ENCODE data around the gene ATAD2B.

ATAD2B gene

DNA sequence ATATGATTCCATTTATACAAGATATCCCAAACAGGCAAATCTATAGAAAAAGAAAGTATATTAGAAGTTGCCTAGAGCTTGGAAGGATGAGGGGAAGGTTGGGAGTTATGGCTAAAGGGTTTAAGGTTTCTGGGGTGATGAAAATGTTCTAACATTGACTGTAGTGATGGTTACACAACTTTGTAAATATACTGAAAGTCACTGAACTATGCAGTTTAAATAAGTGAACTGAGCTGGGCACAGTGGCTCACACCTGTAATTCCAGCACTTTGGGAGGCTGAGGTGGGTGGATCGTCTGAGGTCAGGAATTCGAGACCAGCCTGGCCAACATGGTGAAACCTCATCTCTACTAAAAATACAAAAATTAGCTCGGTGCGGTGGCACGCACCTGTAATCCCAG is 91.5 kb downstream of the ATAD2B start:
- TF ChIP-seq, protein P1, sequence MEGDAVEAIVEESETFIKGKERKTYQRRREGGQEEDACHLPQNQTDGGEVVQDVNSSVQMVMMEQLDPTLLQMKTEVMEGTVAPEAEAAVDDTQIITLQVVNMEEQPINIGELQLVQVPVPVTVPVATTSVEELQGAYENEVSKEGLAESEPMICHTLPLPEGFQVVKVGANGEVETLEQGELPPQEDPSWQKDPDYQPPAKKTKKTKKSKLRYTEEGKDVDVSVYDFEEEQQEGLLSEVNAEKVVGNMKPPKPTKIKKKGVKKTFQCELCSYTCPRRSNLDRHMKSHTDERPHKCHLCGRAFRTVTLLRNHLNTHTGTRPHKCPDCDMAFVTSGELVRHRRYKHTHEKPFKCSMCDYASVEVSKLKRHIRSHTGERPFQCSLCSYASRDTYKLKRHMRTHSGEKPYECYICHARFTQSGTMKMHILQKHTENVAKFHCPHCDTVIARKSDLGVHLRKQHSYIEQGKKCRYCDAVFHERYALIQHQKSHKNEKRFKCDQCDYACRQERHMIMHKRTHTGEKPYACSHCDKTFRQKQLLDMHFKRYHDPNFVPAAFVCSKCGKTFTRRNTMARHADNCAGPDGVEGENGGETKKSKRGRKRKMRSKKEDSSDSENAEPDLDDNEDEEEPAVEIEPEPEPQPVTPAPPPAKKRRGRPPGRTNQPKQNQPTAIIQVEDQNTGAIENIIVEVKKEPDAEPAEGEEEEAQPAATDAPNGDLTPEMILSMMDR (IDR thresholded peaks at IDR 0.05; ENCODE audit: insufficient read depth, low read depth, low read length, missing control alignments) = no peak
- no peak overlapping the region for H3K4me3 ChIP-seq (ENCODE audit: low read depth, low read length)

DNA sequence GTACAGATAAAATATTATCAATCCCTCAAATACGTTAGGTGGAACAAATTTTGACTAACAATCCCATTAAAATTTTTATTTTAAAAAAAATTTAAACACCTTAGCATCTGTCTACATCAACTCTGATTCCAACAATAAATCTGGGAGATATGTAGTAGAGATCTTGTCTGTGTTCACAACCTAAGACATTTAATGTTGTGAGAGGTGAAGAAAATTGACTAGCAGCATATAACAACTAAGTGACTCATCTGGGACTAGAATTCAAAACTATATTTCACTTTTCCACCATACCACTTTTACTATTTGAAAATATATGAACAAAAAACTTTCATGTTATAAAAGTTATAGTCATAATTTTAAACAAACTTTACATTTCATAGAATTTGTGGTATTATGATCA is 97.9 kb downstream of the ATAD2B start:
- H3K4me3 ChIP-seq (ENCODE audit: low read depth, low read length) = no peak overlapping the region
- DNase-seq (ENCODE audit: low read depth) = no peak
- TF ChIP-seq, protein P1 (IDR thresholded peaks at IDR 0.05; ENCODE audit: insufficient read depth, low read depth, low read length, missing control alignments) = no peak

More for the DNA sequence above, 91.5 kb downstream of the ATAD2B start:
- DNase-seq (ENCODE audit: low read depth) = no peak

DNA sequence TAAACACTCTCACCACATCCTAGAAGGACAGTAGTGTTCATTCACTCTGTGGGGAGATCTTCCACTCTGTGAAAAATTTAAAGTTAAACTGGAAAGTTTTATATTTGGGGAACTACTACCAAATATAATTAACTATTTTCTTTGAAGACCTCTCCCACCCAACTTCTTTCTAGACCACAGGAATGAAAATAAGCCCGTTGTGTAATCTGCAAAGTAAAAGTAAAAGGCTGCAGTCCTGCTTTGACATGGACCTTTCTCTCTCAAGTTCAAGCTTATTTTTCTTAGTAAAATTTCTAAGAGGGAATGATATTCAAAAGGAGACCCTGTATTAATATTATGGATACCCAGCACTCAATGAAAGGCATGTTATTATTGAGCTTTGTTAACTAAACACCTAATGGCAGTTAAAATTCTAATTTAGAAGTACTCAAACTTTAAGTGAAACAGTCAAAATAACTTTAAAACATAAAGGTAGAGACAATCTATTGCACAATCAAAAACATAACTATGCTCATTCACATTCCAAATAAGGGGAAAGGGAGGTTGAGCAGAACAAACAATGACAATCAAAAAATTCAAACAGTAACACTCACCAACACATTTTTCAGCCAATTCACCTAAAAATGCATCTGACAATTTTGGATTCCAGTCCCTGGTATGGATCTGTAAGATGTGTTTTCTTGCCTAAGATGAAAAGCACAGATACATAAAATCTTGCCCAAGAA is 98.5 kb downstream of the ATAD2B start:
- DNase-seq (ENCODE audit: low read depth) = no peak
- TF ChIP-seq, protein P1 (IDR thresholded peaks at IDR 0.05; ENCODE audit: insufficient read depth, low read depth, low read length, missing control alignments) = no peak
- no peak overlapping the region for H3K4me3 ChIP-seq (ENCODE audit: low read depth, low read length)

DNA sequence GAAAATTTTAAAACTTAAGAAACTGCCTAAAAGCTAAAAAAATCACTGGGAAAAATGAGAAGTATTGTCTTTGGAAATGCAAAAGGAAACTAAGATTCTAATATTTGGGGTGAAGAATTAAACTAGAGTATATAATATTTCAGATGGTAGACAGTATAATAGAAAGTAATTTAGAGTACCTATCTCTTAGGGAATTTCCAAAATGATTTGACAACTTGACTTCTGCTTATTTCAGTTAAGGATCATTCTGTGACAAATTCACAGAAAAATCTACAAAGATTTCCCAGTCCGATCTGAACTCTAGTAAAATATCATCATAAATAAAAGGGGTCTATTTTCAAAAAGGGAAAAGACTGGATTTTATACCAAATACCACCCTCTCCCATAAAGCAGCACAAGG is 99.6 kb downstream of the ATAD2B start:
- H3K4me3 ChIP-seq (ENCODE audit: low read depth, low read length) = no peak overlapping the region
- no peak for DNase-seq (ENCODE audit: low read depth)
- TF ChIP-seq, protein P1 (IDR thresholded peaks at IDR 0.05; ENCODE audit: insufficient read depth, low read depth, low read length, missing control alignments) = no peak

DNA sequence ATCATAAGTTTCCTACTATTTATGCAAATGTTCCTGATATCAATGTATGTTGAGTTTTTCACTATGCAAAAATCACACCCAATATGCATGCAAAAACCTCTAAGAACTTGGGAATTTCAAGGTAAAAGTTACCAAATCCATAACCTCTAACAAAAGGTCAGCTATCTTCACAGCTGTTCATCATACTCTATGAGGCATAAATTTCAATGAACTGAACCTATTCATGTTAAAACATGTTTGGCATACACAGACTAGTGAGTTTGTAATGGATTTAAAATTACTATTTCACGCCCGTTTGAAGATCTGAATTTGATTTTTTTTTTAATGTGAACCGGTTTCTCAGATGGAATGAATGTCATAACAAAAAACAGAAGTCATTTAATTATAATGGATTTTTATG is 100.2 kb downstream of the ATAD2B start:
- TF ChIP-seq, protein P1 (IDR thresholded peaks at IDR 0.05; ENCODE audit: insufficient read depth, low read depth, low read length, missing control alignments) = no peak
- DNase-seq (ENCODE audit: low read depth) = no peak
- H3K4me3 ChIP-seq (ENCODE audit: low read depth, low read length) = no peak overlapping the region

DNA sequence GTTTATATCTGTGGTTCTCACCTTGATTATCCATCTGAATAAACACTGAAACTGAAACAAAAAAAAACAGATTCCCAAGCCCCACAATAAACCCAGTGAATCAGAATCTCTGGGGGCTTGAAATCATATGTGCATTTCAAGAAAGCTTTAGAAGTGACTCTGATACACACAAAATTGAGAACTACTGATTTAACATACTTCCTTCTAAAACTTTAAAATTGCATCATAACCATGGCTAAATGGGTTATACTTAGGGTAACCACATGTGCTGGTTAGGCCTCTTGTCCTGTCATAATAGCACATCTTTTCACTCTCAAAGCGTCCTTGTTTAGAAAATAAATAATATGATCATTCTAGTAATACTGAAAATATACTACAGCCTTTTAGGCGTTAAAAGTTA is 100.9 kb downstream of the ATAD2B start:
- DNase-seq (ENCODE audit: low read depth) = no peak
- H3K4me3 ChIP-seq (ENCODE audit: low read depth, low read length) = no peak overlapping the region
- TF ChIP-seq, protein P1 (IDR thresholded peaks at IDR 0.05; ENCODE audit: insufficient read depth, low read depth, low read length, missing control alignments) = no peak

DNA sequence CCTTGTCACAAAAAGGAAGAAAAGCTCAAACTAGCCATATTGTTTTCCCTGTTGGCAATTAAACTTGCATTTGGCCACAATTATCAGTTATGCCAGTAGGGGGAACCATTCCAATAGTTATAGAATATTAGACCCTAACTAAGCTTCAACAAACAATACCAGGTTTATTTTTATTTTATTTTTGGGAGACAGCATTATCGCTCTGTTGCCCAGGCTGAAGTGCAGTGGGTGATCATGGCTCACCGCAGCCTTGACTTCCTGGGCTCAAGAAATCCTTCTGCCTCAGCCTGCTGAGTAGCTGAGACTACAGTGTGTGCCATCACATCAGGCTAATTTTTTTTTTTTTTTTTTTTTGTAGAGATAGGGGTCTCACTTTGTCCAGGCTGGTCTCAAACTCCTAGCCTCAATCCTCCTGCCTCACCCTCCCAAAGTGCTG is 102.1 kb downstream of the ATAD2B start:
- H3K4me3 ChIP-seq (ENCODE audit: low read depth, low read length) = no peak overlapping the region
- peak; percentile 65 for DNase-seq (ENCODE audit: low read depth)
- TF ChIP-seq, protein P1 (IDR thresholded peaks at IDR 0.05; ENCODE audit: insufficient read depth, low read depth, low read length, missing control alignments) = peak; percentile 53

All from GM12865 (cell line).